Renal cortex interstitium (tissue), 15 donors: ENCODE measurements around the gene ARHGAP25. TPM values are rescaled to one million over a fixed set of nuclear protein-coding genes. Genes with fewer than 3 reads are reported as not detected.

Experiments used
- DNase-seq, 11 donors: peaks; one replicate each; pipeline ENCODE4 v3.0.0-alpha.2; 2013; ENCODE audit warnings: low read depth in 9 of 11, low spot score in 4 of 11; ENCODE audit errors: extremely low read depth in 1 of 11
- long read RNA-seq, 16 experiments: transcript quantifications; one replicate each; lab custom pipeline, GENCODE V29; 2026
- polyA plus RNA-seq, 3 donors: library from polyadenylated mRNA; unstranded; fragments of 120-200 nt; gene quantifications; one replicate each; pipeline ENCODE4 v1.2.1, GENCODE V29; 2013; ENCODE audit not compliant: insufficient read length in 3 of 3

The ARHGAP25 gene
- 1 to 10 TPM; 5.9 to 8.5 (median 8.3) TPM for polyA plus RNA-seq
- long read RNA-seq, donor 1, partial matches to known transcripts: 0 of 1 reads
- long read RNA-seq, donor 1, other reads (novel, unspliced or antisense): 0 of 1 reads
- long read RNA-seq, donor 2, partial matches to known transcripts: 0 of 2 reads
- long read RNA-seq, donor 2, other reads (novel, unspliced or antisense): 0 of 2 reads
- long read RNA-seq, donor 3, partial matches to known transcripts: 0 of 3 reads
- long read RNA-seq, donor 3, other reads (novel, unspliced or antisense): 0 of 3 reads
- long read RNA-seq, donor 4, partial matches to known transcripts: 0 of 1 reads
- long read RNA-seq, donor 4, other reads (novel, unspliced or antisense): 0 of 1 reads
- long read RNA-seq, donor 5: 0 reads
- long read RNA-seq, donor 6: 0 reads
- long read RNA-seq, donor 7, partial matches to known transcripts: 0 of 1 reads
- long read RNA-seq, donor 7, other reads (novel, unspliced or antisense): 0 of 1 reads
- long read RNA-seq, donor 8, partial matches to known transcripts: 0 of 1 reads
- long read RNA-seq, donor 8, other reads (novel, unspliced or antisense): 0 of 1 reads
- long read RNA-seq, donor 9, partial matches to known transcripts: 0 of 1 reads
- long read RNA-seq, donor 9, other reads (novel, unspliced or antisense): 0 of 1 reads
- long read RNA-seq, donor 10, partial matches to known transcripts: 0 of 4 reads
- long read RNA-seq, donor 10, other reads (novel, unspliced or antisense): 0 of 4 reads
- long read RNA-seq, donor 11: 0 reads
- long read RNA-seq, donor 12: 0 reads
- long read RNA-seq, donor 13, partial matches to known transcripts: 0 of 3 reads
- long read RNA-seq, donor 13, other reads (novel, unspliced or antisense): 0 of 3 reads
- long read RNA-seq, donor 14, partial matches to known transcripts: 0 of 3 reads
- long read RNA-seq, donor 14, other reads (novel, unspliced or antisense): 0 of 3 reads
- long read RNA-seq, donor 15: 0 reads
- long read RNA-seq, donor 16, partial matches to known transcripts: 0 of 4 reads
- long read RNA-seq, donor 16, other reads (novel, unspliced or antisense): 0 of 4 reads

- DNase-seq: no peak
These were observed at the start of gene ARHGAP25 for GRCh38 chr2:68734688-68735525. Gene ARHGAP25 (plus strand): TSS chr2:68734811. CDS start chr2:68735200, 389 bp downstream.

GRCh38 chr2:68686178-68686577 is 48.4 kb upstream of the ARHGAP25 start:
- no peak for DNase-seq

GRCh38 chr2:68687018-68687417 is 47.6 kb upstream of the ARHGAP25 start:
- no peak for DNase-seq

- DNase-seq: no peak
These were observed 44.8 kb upstream of the ARHGAP25 start for GRCh38 chr2:68689553-68690537.

- no peak for DNase-seq
These were observed 43.8 kb upstream of the ARHGAP25 start for GRCh38 chr2:68690851-68691250.

GRCh38 chr2:68692511-68692910 is 42.1 kb upstream of the ARHGAP25 start:
- no peak for DNase-seq

- no peak for DNase-seq
These were observed 40.7 kb upstream of the ARHGAP25 start for GRCh38 chr2:68693951-68694350.

GRCh38 chr2:68695971-68696370 is 38.6 kb upstream of the ARHGAP25 start:
- no peak for DNase-seq

GRCh38 chr2:68696554-68696953 is 38.1 kb upstream of the ARHGAP25 start:
- DNase-seq: no peak

GRCh38 chr2:68698567-68699377 is 35.8 kb upstream of the ARHGAP25 start:
- DNase-seq: no peak

- DNase-seq: no peak
These were observed 34.1 kb upstream of the ARHGAP25 start for GRCh38 chr2:68700560-68700959.

GRCh38 chr2:68706637-68707036 is 28.0 kb upstream of the ARHGAP25 start:
- DNase-seq: no peak

GRCh38 chr2:68708629-68709028 is 26.0 kb upstream of the ARHGAP25 start:
- DNase-seq: no peak

GRCh38 chr2:68709421-68709911 is 25.1 kb upstream of the ARHGAP25 start:
- DNase-seq: peak in 7 of 11 donors; percentile 11 to 40 (median 18)

- DNase-seq: no peak
These were observed 24.3 kb upstream of the ARHGAP25 start for GRCh38 chr2:68710336-68710735.

GRCh38 chr2:68710756-68711155 is 23.9 kb upstream of the ARHGAP25 start:
- DNase-seq: no peak

- no peak for DNase-seq
These were observed 19.7 kb upstream of the ARHGAP25 start for GRCh38 chr2:68714866-68715265.
